ENCODE data around the gene CMSS1. TPM values are rescaled to one million over a fixed set of nuclear protein-coding genes. Genes with fewer than 3 reads are reported as not detected.

Gene CMSS1
- total RNA-seq, 5 donors from 2014 or later (not counting 1 experiment from before 2014, with no cell fraction given), result 16.2 to 22.0 (median 18.3) TPM

DNA sequence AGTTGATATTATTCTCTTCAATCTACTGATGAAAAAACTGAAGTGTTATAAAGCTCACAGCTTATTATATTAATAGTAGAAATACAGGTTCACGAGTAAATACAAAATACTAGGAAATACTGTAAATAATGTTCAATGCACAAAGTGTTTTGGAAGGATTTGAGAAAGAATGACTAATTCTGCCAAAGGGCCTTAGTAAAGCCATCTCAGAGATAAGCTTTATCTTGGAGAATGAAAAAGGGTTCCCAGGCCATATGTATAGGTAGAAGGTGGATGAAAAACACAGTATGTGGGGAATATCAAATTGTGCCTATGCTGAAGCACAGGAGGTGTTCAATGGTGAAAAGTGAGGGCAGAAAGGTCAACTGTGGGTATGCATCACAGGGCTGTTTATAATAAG lies 123.5 kb downstream of the CMSS1 start:
- H3K4me3 Mint-ChIP-seq, result no peak overlapping the region
- no peaks in the 10 kb centered on the region for H3K9me3 Mint-ChIP-seq
- no CpG with 5 or more reads among the region's 1 CpG for WGBS (ENCODE audit: insufficient coverage)
- ChIA-PET CTCF (no interaction called here), POLR2A (no interaction called here)
- no peak overlapping the region for H3K27ac Mint-ChIP-seq
- Histone ChIP-seq H3K27ac (ENCODE audit: low read length) (no peak overlapping the region), H3K4me1 (ENCODE audit: control insufficient read depth in 1 of 2, extremely low read depth in 1 of 2, insufficient read depth in 2 of 2, low read length in 2 of 2) (peaks cover 0 to 3% of the 10 kb centered on the region in 2 experiments), H3K27me3 (replicated peaks in 1 of 2; ENCODE audit: control insufficient read depth in 2 of 2, extremely low read depth in 1 of 2, insufficient read depth in 2 of 2, low read length in 1 of 2) (no peaks in the 10 kb centered on the region), H3K4me3 (ENCODE audit: control insufficient read depth in 1 of 2, extremely low read depth in 1 of 2, low read length in 1 of 2) (no peak overlapping the region), H3K9me3 (no peaks in the 10 kb centered on the region), H3K36me3 (ENCODE audit: control insufficient read depth in 2 of 2, extremely low read depth in 1 of 2, insufficient read depth in 1 of 2, low read length in 1 of 2) (no peaks in the 10 kb centered on the region)
- H3K27me3 Mint-ChIP-seq, result no peaks in the 10 kb centered on the region
- DNase-seq, result no peak
- peaks cover 8% of the 10 kb centered on the region for H3K36me3 Mint-ChIP-seq
- peaks cover 0 to 12% (median 8%) of the 10 kb centered on the region in 3 donors for H3K4me1 Mint-ChIP-seq
- ATAC-seq (replicated peaks in 1 of 4), result no peak

GRCh38 chr3:99943931-99944761 lies 126.5 kb downstream of the CMSS1 start:
- DNase-seq (no peak), ATAC-seq (replicated peaks in 1 of 4) (no peak)
- Mint-ChIP-seq H3K4me3 (no peak overlapping the region), H3K4me1 (no peaks in the 10 kb centered on the region), H3K9me3 (no peaks in the 10 kb centered on the region), H3K36me3 (peaks cover 8% of the 10 kb centered on the region), H3K27ac (no peak overlapping the region), H3K27me3 (no peaks in the 10 kb centered on the region)
- Histone ChIP-seq H3K27ac (ENCODE audit: low read length) (no peak overlapping the region), H3K36me3 (ENCODE audit: control insufficient read depth in 2 of 2, extremely low read depth in 1 of 2, insufficient read depth in 1 of 2, low read length in 1 of 2) (no peaks in the 10 kb centered on the region), H3K9me3 (no peaks in the 10 kb centered on the region), H3K27me3 (replicated peaks in 1 of 2; ENCODE audit: control insufficient read depth in 2 of 2, extremely low read depth in 1 of 2, insufficient read depth in 2 of 2, low read length in 1 of 2) (no peaks in the 10 kb centered on the region), H3K4me1 (ENCODE audit: control insufficient read depth in 1 of 2, extremely low read depth in 1 of 2, insufficient read depth in 2 of 2, low read length in 2 of 2) (no peaks in the 10 kb centered on the region), H3K4me3 (ENCODE audit: control insufficient read depth in 1 of 2, extremely low read depth in 1 of 2, low read length in 1 of 2) (no peak overlapping the region)
- POLR2A ChIA-PET, result no interaction called here
- 94% methylated on average over 2 of the region's 4 CpGs for WGBS (ENCODE audit: insufficient coverage)
- CTCF ChIA-PET, result no interaction called here

- Histone ChIP-seq H3K27me3 (replicated peaks in 1 of 2; ENCODE audit: control insufficient read depth in 2 of 2, extremely low read depth in 1 of 2, insufficient read depth in 2 of 2, low read length in 1 of 2) (no peaks in the 10 kb centered on the region), H3K36me3 (ENCODE audit: control insufficient read depth in 2 of 2, extremely low read depth in 1 of 2, insufficient read depth in 1 of 2, low read length in 1 of 2) (no peaks in the 10 kb centered on the region), H3K4me3 (ENCODE audit: control insufficient read depth in 1 of 2, extremely low read depth in 1 of 2, low read length in 1 of 2) (no peak overlapping the region), H3K27ac (ENCODE audit: low read length) (no peak overlapping the region), H3K9me3 (no peaks in the 10 kb centered on the region), H3K4me1 (ENCODE audit: control insufficient read depth in 1 of 2, extremely low read depth in 1 of 2, insufficient read depth in 2 of 2, low read length in 2 of 2) (no peaks in the 10 kb centered on the region)
- no peak for DNase-seq
- WGBS (ENCODE audit: insufficient coverage), result no CpG with 5 or more reads among the region's 5 CpGs
- ChIA-PET CTCF (no interaction called here), POLR2A (no interaction called here)
- Mint-ChIP-seq H3K27ac (no peak overlapping the region), H3K4me1 (no peaks in the 10 kb centered on the region), H3K27me3 (no peaks in the 10 kb centered on the region), H3K4me3 (no peak overlapping the region), H3K36me3 (peaks cover 5% of the 10 kb centered on the region), H3K9me3 (no peaks in the 10 kb centered on the region)
- no peak for ATAC-seq (replicated peaks in 1 of 4)
Measured at GRCh38 chr3:99945328-99945995, 127.8 kb downstream of the CMSS1 start.

DNA sequence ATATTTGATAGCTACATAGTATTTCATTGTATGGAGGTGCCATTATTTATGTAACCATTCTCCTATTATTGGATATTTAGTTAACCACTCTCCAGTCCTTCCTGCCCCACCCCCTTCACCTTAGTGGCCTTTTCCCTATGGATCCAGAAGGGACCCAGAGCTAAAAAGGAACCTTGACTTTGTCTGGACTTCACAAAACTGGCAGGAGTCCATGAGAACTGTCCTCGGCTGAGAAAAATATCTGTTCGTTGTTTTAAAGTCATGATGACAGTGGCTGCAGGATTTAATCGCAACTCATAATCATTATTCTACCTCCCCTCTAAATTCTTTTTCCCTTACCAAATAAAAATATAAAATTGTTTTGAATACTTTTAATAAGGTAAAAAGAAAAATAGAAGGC lies 129.7 kb downstream of the CMSS1 start:
- peaks cover 7% of the 10 kb centered on the region for H3K36me3 Mint-ChIP-seq
- POLR2A ChIA-PET, result no interaction called here

GRCh38 chr3:99948467-99949089 lies 130.9 kb downstream of the CMSS1 start:
- no peak overlapping the region for H3K4me3 Mint-ChIP-seq
- no peaks in the 10 kb centered on the region for H3K4me1 Mint-ChIP-seq
- DNase-seq (no peak), ATAC-seq (replicated peaks in 1 of 4) (no peak)
- no peaks in the 10 kb centered on the region for H3K9me3 Mint-ChIP-seq
- Histone ChIP-seq H3K4me3 (ENCODE audit: control insufficient read depth in 1 of 2, extremely low read depth in 1 of 2, low read length in 1 of 2) (no peak overlapping the region), H3K27ac (ENCODE audit: low read length) (no peak overlapping the region), H3K36me3 (ENCODE audit: control insufficient read depth in 2 of 2, extremely low read depth in 1 of 2, insufficient read depth in 1 of 2, low read length in 1 of 2) (no peaks in the 10 kb centered on the region), H3K4me1 (ENCODE audit: control insufficient read depth in 1 of 2, extremely low read depth in 1 of 2, insufficient read depth in 2 of 2, low read length in 2 of 2) (no peaks in the 10 kb centered on the region), H3K27me3 (replicated peaks in 1 of 2; ENCODE audit: control insufficient read depth in 2 of 2, extremely low read depth in 1 of 2, insufficient read depth in 2 of 2, low read length in 1 of 2) (no peaks in the 10 kb centered on the region), H3K9me3 (no peaks in the 10 kb centered on the region)
- CTCF ChIA-PET, result no interaction called here
- H3K27me3 Mint-ChIP-seq, result no peaks in the 10 kb centered on the region
- H3K36me3 Mint-ChIP-seq, result peaks cover 7% of the 10 kb centered on the region
- H3K27ac Mint-ChIP-seq, result no peak overlapping the region
- 100% methylated on average over 1 of the region's 1 CpG for WGBS (ENCODE audit: insufficient coverage)
- POLR2A ChIA-PET, result no interaction called here

More for the DNA sequence above, 129.7 kb downstream of the CMSS1 start:
- no peak for ATAC-seq (replicated peaks in 1 of 4)
- Histone ChIP-seq H3K9me3 (no peaks in the 10 kb centered on the region), H3K27ac (ENCODE audit: low read length) (no peak overlapping the region), H3K36me3 (ENCODE audit: control insufficient read depth in 2 of 2, extremely low read depth in 1 of 2, insufficient read depth in 1 of 2, low read length in 1 of 2) (no peaks in the 10 kb centered on the region), H3K4me3 (ENCODE audit: control insufficient read depth in 1 of 2, extremely low read depth in 1 of 2, low read length in 1 of 2) (no peak overlapping the region), H3K4me1 (ENCODE audit: control insufficient read depth in 1 of 2, extremely low read depth in 1 of 2, insufficient read depth in 2 of 2, low read length in 2 of 2) (no peaks in the 10 kb centered on the region), H3K27me3 (replicated peaks in 1 of 2; ENCODE audit: control insufficient read depth in 2 of 2, extremely low read depth in 1 of 2, insufficient read depth in 2 of 2, low read length in 1 of 2) (no peaks in the 10 kb centered on the region)
- Mint-ChIP-seq H3K4me1 (no peaks in the 10 kb centered on the region), H3K4me3 (no peak overlapping the region), H3K9me3 (no peaks in the 10 kb centered on the region), H3K27ac (no peak overlapping the region), H3K27me3 (no peaks in the 10 kb centered on the region)
- no CpG with 5 or more reads among the region's 3 CpGs for WGBS (ENCODE audit: insufficient coverage)
- no peak for DNase-seq
- CTCF ChIA-PET, result interaction anchor here in 1 of 2 donors (0.7 kb wide), 1 partner anchor 198 kb away, joined by 3 read pairs; no protein-coding TSS in a partner anchor

DNA sequence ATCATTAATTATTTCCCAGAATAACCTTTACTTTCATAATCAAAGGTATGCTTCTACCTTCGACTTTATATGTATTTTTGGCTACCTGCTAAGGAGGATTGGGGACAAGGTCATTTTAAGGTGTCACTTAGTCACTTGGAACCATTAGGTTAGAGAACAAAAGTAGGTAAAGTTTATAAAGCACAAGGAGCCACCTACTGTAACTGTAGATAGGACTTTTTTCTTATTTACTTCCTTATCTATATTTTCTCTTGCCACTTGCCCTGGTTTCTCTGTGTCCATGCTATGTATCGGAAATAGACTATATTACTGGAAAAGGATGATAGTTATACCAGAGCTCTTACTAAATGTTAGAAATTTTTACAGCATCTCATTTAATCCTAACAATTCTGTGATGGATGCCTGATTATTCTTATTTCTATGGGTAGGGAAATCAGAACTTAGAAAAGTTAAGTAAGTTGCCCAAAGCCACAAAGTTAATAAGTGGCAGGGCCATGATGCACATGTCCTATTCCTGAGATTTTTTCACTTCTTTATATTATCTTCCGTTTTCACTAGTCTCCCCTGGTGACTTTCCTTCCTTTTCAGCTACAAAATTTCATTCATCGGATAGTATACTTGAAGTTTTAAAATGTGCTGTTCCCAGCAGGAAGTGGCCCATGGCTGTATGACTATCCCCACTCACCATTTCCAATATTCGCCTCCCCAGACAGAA lies 132.5 kb downstream of the CMSS1 start:
- H3K4me1 ChIP-seq (ENCODE audit: control insufficient read depth in 1 of 2, extremely low read depth in 1 of 2, insufficient read depth in 2 of 2, low read length in 2 of 2), result no peaks in the 10 kb centered on the region
- CTCF ChIA-PET, result no interaction called here
- no CpG with 5 or more reads among the region's 5 CpGs for WGBS (ENCODE audit: insufficient coverage)
- no peak for DNase-seq
- POLR2A ChIA-PET, result interaction anchor here in 1 of 2 donors (0.6 kb wide), 1 partner anchor 177 kb away, joined by 4 read pairs; no protein-coding TSS in a partner anchor
- no peak overlapping the region for H3K27ac ChIP-seq (ENCODE audit: low read length)
- no peak for ATAC-seq (replicated peaks in 1 of 4)
- no peaks in the 10 kb centered on the region for H3K9me3 Mint-ChIP-seq
- no peak overlapping the region for H3K27ac Mint-ChIP-seq
- no peaks in the 10 kb centered on the region for H3K27me3 Mint-ChIP-seq
- no peak overlapping the region for H3K4me3 Mint-ChIP-seq
- no peaks in the 10 kb centered on the region for H3K36me3 ChIP-seq (ENCODE audit: control insufficient read depth in 2 of 2, extremely low read depth in 1 of 2, insufficient read depth in 1 of 2, low read length in 1 of 2)
- H3K4me1 Mint-ChIP-seq, result peaks cover 0 to 4% (median 0%) of the 10 kb centered on the region in 3 donors
- H3K9me3 ChIP-seq, result no peaks in the 10 kb centered on the region
- peaks cover 4% of the 10 kb centered on the region for H3K36me3 Mint-ChIP-seq
- no peak overlapping the region for H3K4me3 ChIP-seq (ENCODE audit: control insufficient read depth in 1 of 2, extremely low read depth in 1 of 2, low read length in 1 of 2)
- no peaks in the 10 kb centered on the region for H3K27me3 ChIP-seq (replicated peaks in 1 of 2; ENCODE audit: control insufficient read depth in 2 of 2, extremely low read depth in 1 of 2, insufficient read depth in 2 of 2, low read length in 1 of 2)
